Measurements from ENCODE around the gene LAMTOR1. TPM values are rescaled to one million over a fixed set of nuclear protein-coding genes. Genes with fewer than 3 reads are reported as not detected.

LAMTOR1 gene
- total RNA-seq, 1 experiment from 2014 or later, result 96.3 TPM

GRCh38 chr11:72080326-72081183, 22.5 kb downstream of the LAMTOR1 start, which contains the start of the genes LRRC51 and NUMA1:
TSS of gene LRRC51 (plus strand) at chr11:72080850. CDS start at chr11:72089084, 8,234 bp downstream.
TSS of gene NUMA1 (minus strand) at chr11:72080542. CDS start at chr11:72035943, 44,599 bp downstream.
- Histone ChIP-seq H3K9me3 (ENCODE audit: control insufficient read depth, low read depth, low read length) (no peaks in the 10 kb centered on the region), H3K27ac (ENCODE audit: insufficient read length, low read depth, low read length) (peak within 1 kb of the TSS; percentile 76), H4K8ac (replicated peaks; ENCODE audit: insufficient read length, low read depth, low read length) (no peak within 1 kb of the TSS), H4K91ac (ENCODE audit: insufficient read length, low read depth, low read length) (no peak within 1 kb of the TSS), H2BK20ac (ENCODE audit: low read depth, low read length, poor library complexity, severe bottlenecking) (no peak within 1 kb of the TSS), H3K4me1 (ENCODE audit: insufficient read depth, low read length) (no peaks in the 10 kb centered on the region), H4K5ac (ENCODE audit: insufficient read length, low read depth, low read length) (no peak within 1 kb of the TSS), H3K4me2 (ENCODE audit: insufficient read depth, insufficient read length, low read length) (peak within 1 kb of the TSS; percentile 88), H3K14ac (ENCODE audit: insufficient read depth, low read length) (peak within 1 kb of the TSS; percentile 86), H3K79me2 (ENCODE audit: insufficient read depth, low read length) (peaks cover 18% of the 10 kb centered on the region), H3K4ac (ENCODE audit: low read depth, low read length) (peak within 1 kb of the TSS; percentile 46; the same call in 1 of the 2 replicates), H4K20me1 (ENCODE audit: control insufficient read depth, insufficient read depth, insufficient read length) (no peaks in the 10 kb centered on the region), H2BK120ac (ENCODE audit: low read depth, low read length, poor library complexity, severe bottlenecking) (peak within 1 kb of the TSS; percentile 83), H2BK5ac (ENCODE audit: insufficient read length, low read length) (no peak within 1 kb of the TSS), H3K23ac (ENCODE audit: insufficient read length, low read depth, low read length) (no peak within 1 kb of the TSS), H2AK5ac (ENCODE audit: insufficient read length, low read length) (no peak within 1 kb of the TSS), H3K23me2 (ENCODE audit: insufficient read length, low read depth, low read length, poor library complexity, severe bottlenecking) (peaks cover 7% of the 10 kb centered on the region), H3K27me3 (ENCODE audit: insufficient read depth, low read length) (no peaks in the 10 kb centered on the region), H2BK15ac (ENCODE audit: low read depth, low read length) (no peak within 1 kb of the TSS), H3K18ac (ENCODE audit: insufficient read length, low read depth, low read length) (peak within 1 kb of the TSS; percentile 85), H2BK12ac (ENCODE audit: insufficient read length, low read depth, low read length) (no peak within 1 kb of the TSS), H3K79me1 (ENCODE audit: insufficient read depth, low read depth, low read length, poor library complexity, severe bottlenecking) (no peaks in the 10 kb centered on the region), H3K9ac (ENCODE audit: extremely low read depth, insufficient read length, low read length) (peak within 1 kb of the TSS; percentile 93), H2AFZ (ENCODE audit: low read length) (peak within 1 kb of the TSS; percentile 87), H3T11ph (ENCODE audit: low read length) (peak within 1 kb of the TSS; percentile 81), H3K56ac (ENCODE audit: insufficient read length, low read depth, low read length) (no peak within 1 kb of the TSS)
- TF ChIP-seq CTCF (conservative IDR thresholded peaks at IDR 0.05), result no peak
- H3K4me1 Mint-ChIP-seq, result peaks cover 19 to 28% of the 10 kb centered on the region in 2 experiments
- peaks cover 1 to 14% (median 13%) of the 10 kb centered on the region in 3 experiments for H3K36me3 Mint-ChIP-seq (ENCODE audit: insufficient read depth in 1 of 3, low read depth in 3 of 3)
- H3K9me3 Mint-ChIP-seq, result no peaks in the 10 kb centered on the region
- WGBS (ENCODE audit: extremely low coverage, insufficient read length, low lambda C conversion rate), result no CpG with 5 or more reads among the region's 60 CpGs
- H3K27ac Mint-ChIP-seq, result peak within 1 kb of the TSS; percentile 97 to 100 (median 98)
- H3K27me3 Mint-ChIP-seq (ENCODE audit: low read depth), result no peaks in the 10 kb centered on the region; the same call in 1 of the 2 replicates
- peak; percentile 100 for DNase-seq
- H3K4me3 Mint-ChIP-seq, result peak within 1 kb of the TSS; percentile 80 to 95

Data from H9 (cell line).